Measurements from ENCODE around the gene TMEM240.
"Not testable (repeated sequence)": the region's sequence is repeated elsewhere in the genome, so short reads cannot be mapped to it uniquely, and the experiment has no call there.

DNA sequence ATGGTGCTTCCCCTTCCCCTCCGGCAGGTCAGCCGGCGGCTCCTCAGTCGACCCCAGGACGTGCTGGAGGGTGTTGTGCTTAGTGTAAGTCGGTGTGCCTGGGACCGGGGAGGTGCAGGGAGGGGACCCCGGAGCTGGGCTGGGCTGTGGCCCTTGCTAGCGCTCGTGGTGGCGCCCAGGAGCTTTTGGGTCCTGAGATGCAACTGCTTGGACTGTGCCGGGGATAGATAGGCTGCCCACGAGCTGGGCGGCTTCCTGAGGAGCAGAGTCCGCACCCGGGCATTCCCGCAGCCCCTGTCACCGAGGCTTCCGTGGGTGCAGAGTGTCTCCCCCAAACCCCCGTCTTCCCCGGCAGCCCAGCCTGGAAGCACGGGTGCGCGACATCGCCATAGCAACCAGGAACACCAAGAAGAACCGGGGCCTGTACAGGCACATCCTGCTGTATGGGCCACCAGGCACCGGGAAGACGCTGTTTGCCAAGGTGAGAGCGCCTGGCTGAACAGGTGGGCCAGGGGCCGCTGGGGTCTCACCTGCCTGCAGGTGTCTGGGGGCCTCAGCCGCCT, 54.6 kb downstream of the TMEM240 start:
- not testable (repeated sequence) for TF ChIP-seq CTCF, POLR2A (IDR thresholded peaks at IDR 0.05)
